IMR-90 (cell line): ENCODE results near the gene XPO6. TPM values are rescaled to one million over a fixed set of nuclear protein-coding genes. Genes with fewer than 3 reads are reported as not detected.

Experiments
- ATAC-seq: fragments of 200-7000 bp; cut with Tn5 transposase; 2 replicates; pipeline ENCODE4 v1.9.1; 2020; ENCODE audit warnings: low read depth, mild to moderate bottlenecking, moderate library complexity
- BruUV-seq: library from RNA; stranded (reverse); fragments of 400-500 nt; replicated peaks from 2 replicates; lab custom pipeline; 2021; lab: Mats Ljungman, UMichigan
- CTCF ChIA-PET: fragments of 300-600 bp; formaldehyde crosslinking; extraction: SDS; loops from one replicate; lab custom pipeline; 2021; ENCODE audit warnings: antibody characterized with exemption; lab: Yijun Ruan, JAX
- POLR2A ChIA-PET: fragments of 300-600 bp; sonication (Branson Sonifier 250); formaldehyde crosslinking; loops from one replicate; lab custom pipeline; 2022; ENCODE audit warnings: antibody characterized with exemption; ENCODE audit not compliant: unreplicated experiment; lab: Charles Lee
- DNase-seq: peaks from one replicate; pipeline ENCODE4 v3.0.0; 2013
- H2AFZ ChIP-seq: replicated peaks from 2 replicates; pipeline ENCODE3; 2013; ENCODE audit warnings: low read length, mild to moderate bottlenecking; ENCODE audit not compliant: poor library complexity
- H2AK5ac ChIP-seq: 2 replicates; pipeline ENCODE4 v1.6.1; 2013; ENCODE audit warnings: low read depth, low read length, inconsistent platforms
- H2AK9ac ChIP-seq: replicated peaks from 2 replicates; pipeline ENCODE3; 2013; ENCODE audit warnings: mild to moderate bottlenecking, low read depth, low read length, moderate library complexity; ENCODE audit not compliant: poor library complexity
- H2BK120ac ChIP-seq: 2 replicates; pipeline ENCODE4 v1.6.1; 2013; ENCODE audit warnings: low read depth, low read length, inconsistent platforms
- H2BK15ac ChIP-seq: 3 replicates; pipeline ENCODE4 v1.6.1; 2013; ENCODE audit warnings: low read depth, low read length, inconsistent platforms
- H2BK20ac ChIP-seq: 2 replicates; pipeline ENCODE4 v1.6.1; 2013; ENCODE audit warnings: low read depth, mild to moderate bottlenecking, inconsistent platforms, low read length, moderate library complexity
- H2BK5ac ChIP-seq: 2 replicates; pipeline ENCODE4 v1.6.1; 2013; ENCODE audit warnings: mild to moderate bottlenecking, low read depth, low read length, inconsistent platforms; ENCODE audit not compliant: poor library complexity, severe bottlenecking
- H3K14ac ChIP-seq: replicated peaks from 2 replicates; pipeline ENCODE4 v1.6.1; 2013; ENCODE audit warnings: low read depth, low read length, inconsistent platforms
- H3K18ac ChIP-seq: 2 replicates; pipeline ENCODE4 v1.6.1; 2013; ENCODE audit warnings: low read depth, low read length, control low read depth
- H3K23ac ChIP-seq: 2 replicates; pipeline ENCODE4 v1.6.1; 2013; ENCODE audit warnings: low read depth, low read length, inconsistent platforms
- H3K27ac ChIP-seq: 2 replicates; pipeline ENCODE4 v1.5.1; 2013; ENCODE audit warnings: mild to moderate bottlenecking, control low read depth, low read length; ENCODE audit not compliant: insufficient read depth
- H3K27me3 ChIP-seq: 2 replicates; pipeline ENCODE4 v1.6.1; 2013; ENCODE audit warnings: low read length; ENCODE audit not compliant: control insufficient read depth, insufficient read depth
- H3K36me3 ChIP-seq: 2 replicates; pipeline ENCODE4 v1.6.1; 2013; ENCODE audit warnings: low read length, mixed read lengths; ENCODE audit not compliant: control insufficient read depth, insufficient read depth
- H3K4ac ChIP-seq: 2 replicates; pipeline ENCODE4 v1.6.1; 2013; ENCODE audit warnings: low read depth, low read length, inconsistent platforms
- H3K4me1 ChIP-seq: 2 replicates; pipeline ENCODE4 v1.6.1; 2013; ENCODE audit warnings: low read length, mixed read lengths; ENCODE audit not compliant: control insufficient read depth, insufficient read depth
- H3K4me2 ChIP-seq: 2 replicates; pipeline ENCODE4 v1.6.1; 2013; ENCODE audit warnings: low read depth, mild to moderate bottlenecking, control low read depth, low read length, moderate library complexity
- H3K4me3 ChIP-seq: 2 replicates; pipeline ENCODE4 v1.5.1; 2013; ENCODE audit warnings: low read depth, mild to moderate bottlenecking, control low read depth, low read length, moderate library complexity; ENCODE audit not compliant: insufficient read depth
- H3K56ac ChIP-seq: 2 replicates; pipeline ENCODE4 v1.6.1; 2013; ENCODE audit warnings: low read length, inconsistent platforms; ENCODE audit not compliant: insufficient read depth; ENCODE audit errors: extremely low read depth
- H3K79me1 ChIP-seq, 2 experiments: 2 replicates each; pipeline ENCODE4 v1.6.1; 2013; ENCODE audit warnings: low read length in 2 of 2, inconsistent platforms in 1 of 2, low read depth in 1 of 2
- H3K9ac ChIP-seq: 2 replicates; pipeline ENCODE4 v1.6.1; 2013; ENCODE audit warnings: low read depth, low read length, control low read depth
- H3K9me1 ChIP-seq: 2 replicates; pipeline ENCODE4 v1.6.1; 2013; ENCODE audit warnings: low read length, inconsistent platforms; ENCODE audit not compliant: insufficient read depth
- H3K9me3 ChIP-seq: 2 replicates; pipeline ENCODE4 v1.6.1; 2013; ENCODE audit warnings: low read length; ENCODE audit not compliant: control insufficient read depth, insufficient read depth
- H4K20me1 ChIP-seq: 2 replicates; pipeline ENCODE4 v1.6.1; 2013; ENCODE audit warnings: low read length, inconsistent platforms; ENCODE audit not compliant: insufficient read depth
- H4K5ac ChIP-seq: 2 replicates; pipeline ENCODE4 v1.6.1; 2013; ENCODE audit warnings: mild to moderate bottlenecking, low read depth, low read length, control low read depth
- H4K8ac ChIP-seq, 2 experiments: 2 replicates each; pipeline ENCODE4 v1.6.1; 2013; ENCODE audit warnings: low read depth in 2 of 2, low read length in 2 of 2, control low read depth in 1 of 2, inconsistent platforms in 1 of 2
- H4K91ac ChIP-seq: 2 replicates; pipeline ENCODE4 v1.6.1; 2013; ENCODE audit warnings: low read depth, low read length, inconsistent platforms; ENCODE audit not compliant: insufficient read depth
- BHLHE40 ChIP-seq: fragments of 150-350 bp; IDR thresholded peaks from 2 replicates; pipeline ENCODE4 v1.6.1; 2016; ENCODE audit warnings: mild to moderate bottlenecking, low read depth, low read length
- CEBPB ChIP-seq: IDR thresholded peaks from 2 replicates; pipeline ENCODE4 v1.6.1; 2012; ENCODE audit warnings: low read depth, low read length, improper control_type of control experiment
- CHD1 ChIP-seq: IDR thresholded peaks from 2 replicates; pipeline ENCODE4 v1.6.1; 2012; ENCODE audit warnings: low read depth, low read length, improper control_type of control experiment
- CTCF ChIP-seq: conservative IDR thresholded peaks from 2 replicates; pipeline ENCODE4 v1.5.1; 2012; ENCODE audit warnings: mild to moderate bottlenecking, low read depth, low read length, improper control_type of control experiment
- ELK1 ChIP-seq: fragments of 150-350 bp; IDR thresholded peaks from 2 replicates; pipeline ENCODE4 v1.6.1; 2016; ENCODE audit warnings: low read depth, mild to moderate bottlenecking, low read length, moderate library complexity, borderline replicate concordance
- FOS ChIP-seq: fragments of 150-350 bp; IDR thresholded peaks from 2 replicates; pipeline ENCODE4 v1.6.1; 2016; ENCODE audit warnings: low read depth, low read length
- MAFK ChIP-seq: IDR thresholded peaks from 2 replicates; pipeline ENCODE4 v1.6.1; 2012; ENCODE audit warnings: low read depth, low read length, improper control_type of control experiment
- MAZ ChIP-seq: IDR thresholded peaks from 2 replicates; pipeline ENCODE4 v1.6.1; 2012; ENCODE audit warnings: low read depth, mild to moderate bottlenecking, low read length, improper control_type of control experiment, moderate library complexity, borderline replicate concordance
- MXI1 ChIP-seq: IDR thresholded peaks from 2 replicates; pipeline ENCODE4 v1.6.1; 2012; ENCODE audit warnings: low read depth, mild to moderate bottlenecking, low read length, moderate library complexity, borderline replicate concordance
- NFE2L2 ChIP-seq: fragments of 150-350 bp; IDR thresholded peaks from 2 replicates; pipeline ENCODE4 v1.6.1; 2016; ENCODE audit warnings: low read depth, mild to moderate bottlenecking, low read length
- POLR2A ChIP-seq: IDR thresholded peaks from 2 replicates; pipeline ENCODE4 v1.6.1; 2012; ENCODE audit warnings: mild to moderate bottlenecking, low read depth, low read length
- RAD21 ChIP-seq: IDR thresholded peaks from 2 replicates; pipeline ENCODE4 v1.6.1; 2012; ENCODE audit warnings: low read length, improper control_type of control experiment
- RCOR1 ChIP-seq: IDR thresholded peaks from 2 replicates; pipeline ENCODE4 v1.6.1; 2012; ENCODE audit warnings: mild to moderate bottlenecking, low read length, improper control_type of control experiment; ENCODE audit not compliant: insufficient replicate concordance
- RFX5 ChIP-seq: IDR thresholded peaks from 2 replicates; pipeline ENCODE4 v1.8.0; 2012; ENCODE audit warnings: low read depth, mild to moderate bottlenecking, low read length, moderate library complexity
- SMC3 ChIP-seq: fragments of 150-350 bp; IDR thresholded peaks from 2 replicates; pipeline ENCODE4 v1.6.1; 2016; ENCODE audit warnings: low read depth, mild to moderate bottlenecking, antibody characterized with exemption, low read length, moderate library complexity
- WGBS, 2 experiments: methylation state at CpG; one replicate each; pipeline versions ENCODE4 v1.1.5 to v1.1.7; 2013; ENCODE audit warnings: missing lambda C conversion rate in 2 of 2; ENCODE audit not compliant: insufficient read length in 1 of 2; ENCODE audit errors: extremely low coverage in 2 of 2; 5-methylcytosine and 5-hydroxymethylcytosine counted together
- dilution Hi-C: fragments of 300-500 bp; cut with HindIII; formaldehyde crosslinking; loops from one replicate; pipeline ENCODE4 v1.14.3; 2018; ENCODE audit warnings: low sequenced_read_pairs; ENCODE audit not compliant: unreplicated experiment
- in situ Hi-C: fragments of 300-500 bp; cut with MboI; formaldehyde crosslinking; loops from 3 replicates; pipeline ENCODE4 v1.14.3; 2019; ENCODE audit warnings: low sequenced_read_pairs, inconsistent platforms, mixed read lengths
- intact Hi-C: fragments of 100-400 bp; cut with micrococcal nuclease; formaldehyde crosslinking; loops from 2 replicates; pipeline ENCODE4 v1.10.0; 2022
- polyA plus RNA-seq, 3 experiments: library from polyadenylated mRNA; depleted of rRNA; stranded (reverse); fragments of >200 nt; gene quantifications; 2 replicates each; pipeline ENCODE4 v1.2.3, GENCODE V29; 2012; ENCODE audit warnings: low replicate concordance in 1 of 3
- total RNA-seq: library from RNA; depleted of rRNA; stranded (reverse); fragments of >200 nt; gene quantifications from 2 replicates; pipeline ENCODE4 v1.2.3, GENCODE V29; 2012
- TF ChIP-seq, protein P1 (sequence below): fragments of 150-350 bp; IDR thresholded peaks from 2 replicates; pipeline ENCODE4 v1.6.1; 2017; ENCODE audit warnings: mild to moderate bottlenecking, antibody characterized with exemption, low read length, low read depth

The XPO6 gene
- total and polyA plus RNA-seq, 2 of the 4 experiments (the other 2 are of a cell fraction) = 108 to 184 TPM

- no peak overlapping the region for H4K5ac ChIP-seq
- H3K14ac ChIP-seq = no peak overlapping the region
- BruUV-seq = no TSS peak
- no peak for DNase-seq
- no peak overlapping the region for H2BK15ac ChIP-seq
- H3K56ac ChIP-seq = no peak overlapping the region
- H3K27ac ChIP-seq = no peak overlapping the region
- H3K4me2 ChIP-seq = no peak overlapping the region
- H3K4me1 ChIP-seq = no peaks in the 10 kb centered on the region; the same call in 1 of the 2 replicates
- H2BK5ac ChIP-seq = no peak overlapping the region
- CTCF ChIA-PET = interaction anchor here (1.2 kb wide), 1 partner anchor 10 kb away, joined by 4 read pairs; no protein-coding TSS in a partner anchor
- no peak overlapping the region for H4K91ac ChIP-seq
- H2BK20ac ChIP-seq = no peak overlapping the region
- POLR2A ChIA-PET = no interaction called here
- H2BK120ac ChIP-seq = no peak overlapping the region
- H4K8ac ChIP-seq = no peak overlapping the region
- no peaks in the 10 kb centered on the region for H3K9me1 ChIP-seq
- ATAC-seq = no peak
- TF ChIP-seq POLR2A (no peak), RAD21 (no peak), NFE2L2 (no peak), RFX5 (no peak), BHLHE40 (no peak), CEBPB (no peak), RCOR1 (no peak), MAFK (no peak), CTCF (no peak), MXI1 (no peak), FOS (no peak), CHD1 (no peak), ELK1 (no peak), SMC3 (no peak), MAZ (no peak)
- TF ChIP-seq, protein P1, sequence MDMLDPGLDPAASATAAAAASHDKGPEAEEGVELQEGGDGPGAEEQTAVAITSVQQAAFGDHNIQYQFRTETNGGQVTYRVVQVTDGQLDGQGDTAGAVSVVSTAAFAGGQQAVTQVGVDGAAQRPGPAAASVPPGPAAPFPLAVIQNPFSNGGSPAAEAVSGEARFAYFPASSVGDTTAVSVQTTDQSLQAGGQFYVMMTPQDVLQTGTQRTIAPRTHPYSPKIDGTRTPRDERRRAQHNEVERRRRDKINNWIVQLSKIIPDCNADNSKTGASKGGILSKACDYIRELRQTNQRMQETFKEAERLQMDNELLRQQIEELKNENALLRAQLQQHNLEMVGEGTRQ = no peak
- peaks cover 33% of the 10 kb centered on the region for H3K27me3 ChIP-seq
- no peak overlapping the region for H3K4me3 ChIP-seq
- H3K9me3 ChIP-seq = peaks cover 2% of the 10 kb centered on the region; the same call in 1 of the 2 replicates
- in situ Hi-C loops (no loop called here), intact Hi-C loops (no loop called here), dilution Hi-C loops (no loop called here)
- no peaks in the 10 kb centered on the region for H3K36me3 ChIP-seq
- H2AK9ac ChIP-seq = no peak overlapping the region
- 56% methylated on average over 4 of the region's 7 CpGs; no CpG with 5 or more reads in 1 of the 2 experiments for WGBS, 2 experiments
- H3K4ac ChIP-seq = no peak overlapping the region
- H3K23ac ChIP-seq = no peak overlapping the region
- no peak overlapping the region for H3K18ac ChIP-seq
- no peaks in the 10 kb centered on the region for H3K79me1 ChIP-seq
- H3K9ac ChIP-seq = no peak overlapping the region
- H2AK5ac ChIP-seq = no peak overlapping the region
- H2AFZ ChIP-seq = no peak overlapping the region
- H4K20me1 ChIP-seq = no peaks in the 10 kb centered on the region
Observed at GRCh38 chr16:28051486-28051885, 160.3 kb downstream of the XPO6 start.
